Mesodermal cell (in vitro differentiated cells): ENCODE data around the gene DDX1.

ENCODE experiments used
- H3K27ac ChIP-seq: 2 replicates; pipeline ENCODE4 v1.7.0; 2013; ENCODE audit warnings: mild to moderate bottlenecking, low read depth, low read length, moderate library complexity; ENCODE audit not compliant: severe bottlenecking
- H3K36me3 ChIP-seq: 2 replicates; pipeline ENCODE4 v1.7.1; 2013; ENCODE audit warnings: mild to moderate bottlenecking, low read length, moderate library complexity; ENCODE audit not compliant: control insufficient read depth, insufficient read depth
- H3K4me1 ChIP-seq: one replicate; pipeline ENCODE4 v1.7.1; 2013; ENCODE audit warnings: mild to moderate bottlenecking, low read length; ENCODE audit not compliant: insufficient read depth, control insufficient read depth, poor library complexity, severe bottlenecking
- H3K4me3 ChIP-seq: 2 replicates; pipeline ENCODE4 v1.7.0; 2013; ENCODE audit warnings: low read length, control low read depth, mild to moderate bottlenecking; ENCODE audit not compliant: insufficient read depth, poor library complexity, severe bottlenecking; ENCODE audit errors: extremely low read depth
- H3K9me3 ChIP-seq: 2 replicates; pipeline ENCODE4 v1.7.1; 2013; ENCODE audit warnings: mild to moderate bottlenecking, low read length, moderate library complexity; ENCODE audit not compliant: control insufficient read depth
- WGBS, 2 experiments: methylation state at CpG; one replicate each; pipeline ENCODE4 v1.1.5; 2013; ENCODE audit warnings: missing lambda C conversion rate in 2 of 2; ENCODE audit not compliant: insufficient coverage in 2 of 2; 5-methylcytosine and 5-hydroxymethylcytosine counted together

DDX1 gene

DNA sequence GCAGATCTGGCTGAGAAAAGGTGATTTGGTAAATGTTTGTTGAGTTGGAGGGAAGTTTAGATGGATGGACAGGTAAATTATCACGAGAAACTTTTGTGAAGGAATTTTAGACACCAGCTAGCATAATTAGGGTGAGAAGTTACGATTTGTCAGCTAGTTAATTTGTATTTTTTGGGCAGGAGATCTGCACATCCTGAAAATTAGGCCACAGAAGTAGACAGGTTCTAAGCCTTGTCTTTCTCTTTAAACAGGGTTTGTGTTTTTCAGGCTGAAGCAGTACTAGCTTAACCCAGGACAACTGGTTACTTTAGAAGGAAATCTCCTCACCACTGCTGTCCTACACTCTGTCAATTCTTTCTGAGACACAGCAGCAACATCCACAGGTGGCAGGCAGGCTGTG is 49.1 kb downstream of the DDX1 start:
- Histone ChIP-seq H3K36me3 (peaks cover 39% of the 10 kb centered on the region), H3K4me1 (peaks cover 32% of the 10 kb centered on the region), H3K4me3 (no peak overlapping the region), H3K27ac (no peak overlapping the region), H3K9me3 (peaks cover 10% of the 10 kb centered on the region)
- 83 to 91% methylated on average over 2 of the region's 2 CpGs for WGBS, 2 experiments

DNA sequence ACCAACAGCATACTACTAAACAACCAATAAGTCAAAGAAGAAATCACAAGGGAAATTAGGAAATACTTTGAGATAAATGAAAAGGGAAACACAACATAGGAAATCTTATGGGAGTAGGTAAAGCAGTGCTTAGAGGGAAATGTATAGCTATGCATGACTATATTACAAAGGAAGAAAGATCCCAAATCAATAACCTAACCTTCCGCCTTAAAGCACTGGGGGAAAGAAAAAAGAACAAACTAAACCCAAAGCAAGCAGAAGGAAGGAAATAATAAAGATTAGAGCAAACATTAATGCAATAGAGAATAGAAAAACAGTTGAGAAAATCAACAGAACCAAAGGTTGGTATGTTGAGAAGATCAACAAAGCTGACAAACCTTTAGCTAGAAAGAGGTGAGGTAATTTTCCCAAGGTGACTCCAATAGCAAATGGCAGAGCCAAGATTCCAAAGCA is 49.9 kb downstream of the DDX1 start:
- Histone ChIP-seq H3K4me1 (peaks cover 29% of the 10 kb centered on the region), H3K36me3 (peaks cover 39% of the 10 kb centered on the region), H3K27ac (no peak overlapping the region), H3K4me3 (no peak overlapping the region), H3K9me3 (peaks cover 10% of the 10 kb centered on the region)
- WGBS, 2 experiments, result no CpG with 5 or more reads among the region's 1 CpG

DNA sequence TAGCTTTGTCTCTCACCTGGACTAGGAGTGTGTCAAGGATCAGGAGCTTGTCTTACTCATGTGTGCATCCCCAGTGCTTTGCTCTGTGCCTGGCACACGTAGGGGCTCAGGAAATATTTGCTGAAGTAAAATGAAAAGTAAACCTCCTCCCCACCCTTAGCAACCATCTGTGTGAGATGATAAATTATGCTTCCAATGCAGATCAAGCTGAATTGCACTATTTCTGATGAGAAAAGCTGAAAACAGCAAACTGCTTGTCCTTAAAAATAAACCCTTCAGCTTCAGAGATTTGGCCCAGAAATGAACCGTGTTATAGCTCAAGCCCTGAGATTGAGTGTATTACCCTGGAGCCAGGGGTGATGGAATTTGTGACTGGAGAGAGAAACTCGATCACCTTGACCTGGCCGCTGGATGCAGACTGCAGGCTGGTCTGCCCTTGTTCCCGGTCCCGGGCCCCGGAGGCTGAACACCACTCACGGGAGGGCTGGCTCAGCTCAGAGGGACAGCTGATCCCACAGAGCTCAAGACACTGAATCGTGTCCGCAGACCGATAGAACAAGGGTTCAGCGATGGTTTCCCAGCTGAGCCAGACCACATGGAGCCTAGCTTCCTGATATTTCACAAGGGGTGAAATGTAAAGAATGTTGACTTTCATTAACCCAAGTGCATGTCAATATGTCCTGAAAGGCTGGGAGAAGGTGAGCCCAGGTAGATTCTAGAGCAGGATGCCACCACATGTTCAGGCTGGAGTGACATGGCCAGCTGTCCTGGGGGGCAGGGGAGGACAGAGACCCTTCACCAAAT is 50.5 kb downstream of the DDX1 start:
- H3K9me3 ChIP-seq, result peaks cover 10% of the 10 kb centered on the region
- H3K36me3 ChIP-seq, result peaks cover 39% of the 10 kb centered on the region
- H3K4me3 ChIP-seq, result no peak overlapping the region
- WGBS, 2 experiments, result 92 to 96% methylated on average over 5 to 11 of the region's 12 CpGs
- no peak overlapping the region for H3K27ac ChIP-seq
- peaks cover 25% of the 10 kb centered on the region for H3K4me1 ChIP-seq

DNA sequence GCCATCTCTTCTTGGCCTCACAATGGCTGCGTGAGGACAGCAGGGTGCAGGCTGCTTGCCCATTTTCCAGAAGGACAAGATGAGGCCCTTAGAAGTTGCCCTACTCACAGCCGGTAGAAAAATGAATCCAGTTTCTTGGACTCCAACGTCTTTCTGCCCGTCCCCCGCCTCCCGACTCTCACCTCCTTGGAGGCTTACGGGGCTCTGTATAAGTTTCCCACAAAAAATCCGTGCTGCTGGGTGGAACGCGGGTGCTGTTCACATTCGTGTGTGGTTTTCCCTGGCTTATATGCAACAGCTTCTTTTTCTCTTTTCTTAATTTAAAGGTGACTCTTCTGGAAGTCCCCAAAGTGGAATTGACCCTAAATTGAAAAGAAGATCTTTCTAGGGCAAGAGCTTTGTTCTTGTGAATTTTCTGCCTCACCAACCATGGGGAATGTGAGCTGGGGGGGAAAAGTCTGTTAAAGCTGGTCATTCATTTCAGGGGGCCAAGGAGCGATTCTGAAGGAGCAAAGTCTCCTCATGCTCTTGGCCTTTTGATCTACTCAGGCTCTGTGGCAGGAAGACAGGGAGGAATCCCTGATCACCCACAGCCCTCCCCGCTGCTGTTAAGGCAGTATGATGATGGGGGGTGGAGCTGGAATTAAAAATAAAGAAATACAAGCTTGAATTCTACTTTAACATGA is 51.3 kb downstream of the DDX1 start:
- Histone ChIP-seq H3K9me3 (peaks cover 10% of the 10 kb centered on the region), H3K4me1 (peaks cover 21% of the 10 kb centered on the region), H3K36me3 (peaks cover 34% of the 10 kb centered on the region), H3K4me3 (no peak overlapping the region), H3K27ac (no peak overlapping the region)
- WGBS, 2 experiments, result 89 to 97% methylated on average over 11 to 12 of the region's 13 CpGs

DNA sequence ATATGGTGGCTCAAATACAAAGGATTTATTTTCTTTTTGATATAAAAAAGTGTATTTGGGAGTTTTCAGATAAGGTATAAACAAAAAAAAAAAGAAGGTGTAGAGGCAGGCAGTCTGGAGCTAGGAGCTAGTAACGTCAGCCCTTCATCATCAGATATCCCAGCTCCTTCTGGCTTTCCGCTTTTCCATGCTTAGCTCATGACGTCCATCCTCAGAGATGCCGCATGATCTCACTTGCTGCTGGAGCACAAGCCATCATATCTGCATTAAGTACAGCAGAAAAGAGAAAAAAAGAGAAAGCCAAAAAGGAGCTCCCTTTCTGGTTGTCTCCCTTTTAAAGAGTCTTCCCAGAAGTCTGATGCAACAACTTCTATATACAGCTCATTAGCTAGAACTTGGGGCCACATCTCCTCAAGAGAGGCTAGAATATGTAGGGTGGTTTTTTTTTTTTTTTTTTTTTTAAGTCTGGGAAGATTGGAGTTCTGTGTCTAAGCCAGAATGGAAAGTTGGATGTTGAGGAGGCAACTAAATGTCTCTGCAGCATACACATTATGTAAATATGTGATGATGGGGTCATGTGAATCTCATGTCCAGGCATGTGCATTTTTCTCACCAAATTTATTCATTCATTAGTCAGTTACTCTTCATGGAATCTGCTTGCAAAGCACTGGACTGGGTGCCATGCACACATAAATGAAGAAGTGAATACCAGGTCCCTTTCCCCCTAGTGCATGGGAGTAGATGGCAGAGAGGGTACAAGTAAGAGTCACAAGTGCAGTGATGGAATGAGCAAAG is 52.3 kb downstream of the DDX1 start:
- Histone ChIP-seq H3K27ac (no peak overlapping the region), H3K4me3 (no peak overlapping the region), H3K4me1 (peaks cover 14% of the 10 kb centered on the region), H3K9me3 (peaks cover 10% of the 10 kb centered on the region), H3K36me3 (peaks cover 26% of the 10 kb centered on the region)
- no CpG with 5 or more reads among the region's 4 CpGs for WGBS, 2 experiments

DNA sequence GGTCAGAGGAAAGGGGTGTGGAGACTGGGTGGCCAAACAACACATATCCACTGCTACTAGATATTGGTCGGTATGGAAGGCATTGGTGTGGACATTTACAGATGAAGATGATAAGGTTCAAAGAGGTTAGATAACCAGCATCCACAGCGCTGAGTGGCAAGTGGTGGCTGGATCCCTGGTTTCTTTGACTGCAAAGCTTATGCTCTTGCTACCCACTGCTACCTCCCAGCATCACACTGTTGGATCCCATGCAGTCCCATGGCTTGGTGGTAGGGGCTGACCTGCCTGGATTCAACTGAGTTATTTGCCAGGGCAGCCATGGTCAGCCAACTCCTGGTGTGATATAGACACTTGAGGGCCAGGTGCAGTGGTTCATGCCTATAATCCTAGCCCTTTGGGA is 53.6 kb downstream of the DDX1 start:
- Histone ChIP-seq H3K9me3 (peaks cover 10% of the 10 kb centered on the region), H3K27ac (no peak overlapping the region), H3K4me3 (no peak overlapping the region), H3K4me1 (peaks cover 6% of the 10 kb centered on the region), H3K36me3 (peaks cover 24% of the 10 kb centered on the region)
- WGBS, 2 experiments, result 91 to 100% methylated on average over 1 of the region's 2 CpGs

DNA sequence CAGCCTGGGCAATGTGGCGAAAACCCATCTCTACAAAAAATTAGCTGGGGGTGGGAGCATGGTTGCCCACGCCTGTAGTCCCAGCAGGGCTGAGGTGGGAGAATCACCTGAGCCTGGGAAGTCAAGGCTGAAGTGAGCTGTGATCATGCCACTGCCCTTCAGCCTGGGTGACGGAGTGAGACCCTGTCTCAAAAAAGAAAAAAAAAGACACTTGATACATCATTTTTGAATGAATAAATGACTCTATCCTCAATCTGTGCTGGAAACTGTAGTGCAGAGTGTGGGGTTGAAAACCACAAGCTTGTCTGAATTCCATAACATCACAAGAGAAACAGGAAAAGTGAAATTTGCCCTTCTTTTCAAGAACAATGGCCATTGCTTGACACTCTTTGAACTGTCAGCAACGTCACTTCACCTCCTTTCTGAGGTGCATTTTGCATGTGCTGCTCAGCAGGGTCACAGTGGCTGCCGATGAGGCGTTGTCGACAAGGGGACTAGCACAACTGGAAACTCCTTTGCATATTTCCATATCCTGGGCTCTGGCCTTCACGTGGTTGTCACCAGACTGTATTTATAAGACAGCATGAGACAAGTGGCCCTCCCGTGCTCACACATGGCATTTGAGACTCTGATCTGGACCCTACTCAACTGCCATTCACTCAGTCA is 54.2 kb downstream of the DDX1 start:
- H3K4me3 ChIP-seq, result no peak overlapping the region
- WGBS, 2 experiments, result 65 to 70% methylated on average over 6 to 7 of the region's 9 CpGs
- H3K9me3 ChIP-seq, result peaks cover 7% of the 10 kb centered on the region
- peaks cover 18% of the 10 kb centered on the region for H3K36me3 ChIP-seq
- peaks cover 5% of the 10 kb centered on the region for H3K4me1 ChIP-seq
- H3K27ac ChIP-seq, result no peak overlapping the region

DNA sequence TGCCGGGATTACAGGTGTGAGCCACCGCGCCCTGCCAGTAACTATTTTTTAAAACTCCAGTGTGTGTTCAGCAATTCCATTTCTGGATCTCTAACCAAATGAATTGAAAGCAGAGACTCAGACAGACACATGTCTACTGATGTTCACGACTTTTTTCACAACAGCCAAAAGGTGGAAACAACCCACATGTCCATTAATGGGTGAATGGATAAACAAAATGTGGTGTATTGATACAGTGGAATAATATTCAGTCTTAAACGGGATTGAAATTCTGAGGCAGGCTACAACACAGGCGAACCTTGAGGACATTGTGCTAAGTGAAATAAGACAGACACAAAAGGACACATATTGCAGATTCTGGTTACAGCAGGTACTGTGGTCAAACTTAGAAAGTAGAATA is 55.0 kb downstream of the DDX1 start:
- Histone ChIP-seq H3K9me3 (no peaks in the 10 kb centered on the region), H3K27ac (no peak overlapping the region), H3K36me3 (peaks cover 10% of the 10 kb centered on the region), H3K4me3 (no peak overlapping the region), H3K4me1 (peaks cover 5% of the 10 kb centered on the region)
- 91 to 92% methylated on average over 5 to 6 of the region's 6 CpGs for WGBS, 2 experiments

DNA sequence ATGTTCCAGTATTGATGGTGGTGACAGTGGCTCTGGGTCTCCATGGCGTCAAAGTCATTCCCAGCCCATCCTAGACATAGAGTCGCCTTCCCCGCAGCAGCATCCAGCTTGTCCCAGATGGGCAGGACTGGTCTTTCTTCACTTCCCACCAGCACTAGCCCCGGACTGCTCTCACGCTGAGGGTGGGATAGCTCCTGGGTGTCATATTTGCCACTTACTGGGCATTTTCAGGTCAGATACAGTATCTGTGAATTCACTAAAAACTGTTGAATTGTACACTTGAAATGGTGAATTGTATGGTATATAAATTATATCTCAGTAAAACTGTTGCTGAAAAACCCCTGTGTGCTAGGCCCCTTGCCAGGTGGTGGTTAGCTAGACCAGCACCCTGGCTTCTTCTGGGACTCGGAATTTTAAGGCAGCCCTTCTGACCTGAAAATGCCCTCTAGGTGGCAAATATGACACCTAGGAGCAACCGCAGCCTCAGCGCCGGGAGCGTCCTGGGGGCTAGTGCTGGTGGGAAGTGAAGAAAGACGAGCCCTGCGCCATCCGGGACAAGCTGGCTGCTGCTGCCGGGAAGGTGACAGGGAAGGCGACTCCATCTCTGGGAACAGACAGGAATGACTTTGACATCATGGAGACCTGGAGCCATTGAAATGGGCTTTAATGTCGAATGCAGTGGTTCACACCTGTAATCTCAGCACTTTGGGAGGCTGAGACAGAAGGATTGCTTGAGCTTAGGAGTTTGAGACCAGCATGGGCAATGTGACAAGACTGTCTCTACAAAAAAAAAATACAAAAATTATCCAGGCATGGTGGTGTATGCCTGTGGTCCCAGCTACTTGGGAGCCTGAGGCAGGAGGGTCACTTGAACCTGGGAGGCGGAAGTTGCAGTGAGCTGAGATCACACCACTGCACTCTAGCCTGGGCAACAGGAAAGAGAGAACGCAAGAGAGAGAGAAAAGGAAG is 56.2 kb downstream of the DDX1 start:
- no peak overlapping the region for H3K4me3 ChIP-seq
- no peaks in the 10 kb centered on the region for H3K36me3 ChIP-seq
- no peak overlapping the region for H3K27ac ChIP-seq
- H3K9me3 ChIP-seq, result no peaks in the 10 kb centered on the region
- 89 to 91% methylated on average over 16 of the region's 18 CpGs for WGBS, 2 experiments
- peaks cover 4% of the 10 kb centered on the region for H3K4me1 ChIP-seq
